ENCODE measurements around the gene FPR2.
"Not testable (repeated sequence)": the region's sequence is repeated elsewhere in the genome, so short reads cannot be mapped to it uniquely, and the experiment has no call there.

Gene FPR2, protein sequence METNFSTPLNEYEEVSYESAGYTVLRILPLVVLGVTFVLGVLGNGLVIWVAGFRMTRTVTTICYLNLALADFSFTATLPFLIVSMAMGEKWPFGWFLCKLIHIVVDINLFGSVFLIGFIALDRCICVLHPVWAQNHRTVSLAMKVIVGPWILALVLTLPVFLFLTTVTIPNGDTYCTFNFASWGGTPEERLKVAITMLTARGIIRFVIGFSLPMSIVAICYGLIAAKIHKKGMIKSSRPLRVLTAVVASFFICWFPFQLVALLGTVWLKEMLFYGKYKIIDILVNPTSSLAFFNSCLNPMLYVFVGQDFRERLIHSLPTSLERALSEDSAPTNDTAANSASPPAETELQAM

GRCh38 chr19:51760697-51761356 lies at the start of gene FPR2:
FPR2 (plus strand) TSS chr19:51761180; CDS start chr19:51768659, 7,479 bp downstream.
- no peak for DNase-seq

GRCh38 chr19:51711702-51712101 lies 49.3 kb upstream of the FPR2 start:
- DNase-seq, result no peak

GRCh38 chr19:51712461-51713081 lies 48.4 kb upstream of the FPR2 start:
- DNase-seq, result no peak

- no peak for DNase-seq
These were observed 47.4 kb upstream of the FPR2 start for GRCh38 chr19:51713319-51714285.

DNA sequence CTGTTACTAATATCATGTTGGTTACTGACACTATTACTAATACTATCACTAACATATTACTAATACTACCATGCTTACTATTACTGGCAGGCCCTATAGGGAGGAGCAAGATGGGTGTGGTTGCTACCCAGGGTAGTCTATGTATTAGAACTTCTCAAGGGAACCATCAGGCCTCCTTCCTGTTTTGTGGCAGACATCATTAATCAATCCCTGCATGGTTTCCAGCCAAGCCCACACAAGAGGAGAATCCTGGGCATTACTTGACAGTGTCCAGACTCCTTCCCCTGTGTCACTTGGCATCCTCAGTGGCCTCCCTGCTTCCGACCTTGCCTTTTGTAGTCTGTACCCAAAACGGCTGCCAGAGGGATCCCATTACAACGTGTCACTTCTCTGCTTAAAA lies 46.1 kb upstream of the FPR2 start:
- no peak for DNase-seq

- DNase-seq, result no peak
These were observed 45.1 kb upstream of the FPR2 start for GRCh38 chr19:51715850-51716249.

GRCh38 chr19:51716925-51717324 lies 44.1 kb upstream of the FPR2 start:
- DNase-seq, result no peak

DNA sequence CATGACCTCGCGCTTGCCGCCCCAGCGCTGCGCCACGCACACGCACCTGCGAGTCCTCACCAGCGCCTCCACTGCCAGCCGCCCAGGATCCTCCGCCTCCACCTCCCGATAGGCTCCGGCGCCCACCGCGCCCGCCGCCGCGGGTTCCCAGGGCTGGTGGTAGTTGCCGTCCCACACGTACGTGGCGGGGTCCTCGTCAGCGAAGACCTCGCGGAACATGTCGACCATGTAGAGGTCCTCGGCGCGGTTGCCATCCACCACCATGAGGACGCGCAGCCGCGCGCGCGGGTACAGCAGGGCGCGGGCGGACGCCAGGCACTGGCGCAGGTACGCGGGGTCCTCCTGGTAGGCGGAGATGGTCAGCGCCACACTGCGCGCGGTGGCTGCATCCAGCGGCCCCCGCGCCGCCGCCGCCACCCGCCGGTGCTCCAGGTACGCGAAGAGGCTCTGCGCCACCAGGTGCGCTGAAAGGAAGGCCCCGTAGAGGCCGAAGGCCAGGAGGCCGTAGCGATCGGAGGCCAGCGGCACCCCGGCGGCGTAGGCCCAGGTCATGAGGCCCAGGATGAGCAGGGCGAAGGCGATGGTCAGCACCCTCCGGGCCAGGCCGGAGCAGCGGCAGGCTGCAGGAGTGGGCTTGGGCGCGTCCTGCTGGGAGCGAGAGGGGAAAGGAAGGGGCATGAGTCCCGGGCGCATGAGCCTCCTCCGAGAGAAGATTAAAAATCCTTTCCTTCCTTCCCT lies 41.6 kb upstream of the FPR2 start:
- no peak for DNase-seq

DNA sequence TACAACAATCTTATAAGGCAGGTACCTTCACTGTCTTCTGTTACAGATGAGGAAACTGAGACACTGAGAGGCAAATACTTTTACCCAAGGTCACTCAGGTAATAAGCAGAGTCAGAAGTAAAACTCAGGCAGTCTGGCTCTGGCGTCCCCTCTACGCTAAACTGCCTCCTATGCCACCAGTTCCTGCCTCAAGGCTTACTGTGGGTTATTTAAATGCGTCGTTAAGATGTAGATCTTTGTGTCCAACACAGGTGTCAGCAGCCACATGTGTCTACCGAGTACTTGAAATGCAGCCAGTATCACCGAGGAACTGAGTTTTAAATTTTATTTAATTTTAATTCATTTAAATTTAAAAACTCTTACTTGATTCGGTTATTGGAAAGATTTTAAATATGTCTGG lies 39.1 kb upstream of the FPR2 start:
- DNase-seq, result no peak

DNA sequence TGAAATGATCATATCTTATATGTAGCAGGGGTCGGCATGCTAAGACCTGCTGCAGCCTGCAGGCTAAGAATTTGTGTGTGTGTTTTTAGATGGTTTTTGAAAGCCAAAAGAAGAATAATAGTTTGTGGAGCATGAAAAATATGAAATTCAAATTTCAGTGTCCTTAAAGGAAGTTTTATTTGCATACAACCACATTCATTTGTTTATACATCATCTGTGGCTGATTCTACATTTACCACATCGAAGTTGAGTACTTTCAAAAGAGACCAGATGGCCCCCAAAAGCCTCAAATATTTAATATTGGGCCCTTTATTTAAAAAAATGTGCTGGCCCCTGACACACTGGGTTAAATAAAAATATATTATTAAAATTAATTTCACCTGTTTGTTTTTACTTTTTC lies 38.5 kb upstream of the FPR2 start:
- DNase-seq, result no peak

- no peak for DNase-seq
These were observed 36.4 kb upstream of the FPR2 start for GRCh38 chr19:51724543-51724942.

GRCh38 chr19:51726049-51726448 lies 34.9 kb upstream of the FPR2 start:
- DNase-seq, result no peak

DNA sequence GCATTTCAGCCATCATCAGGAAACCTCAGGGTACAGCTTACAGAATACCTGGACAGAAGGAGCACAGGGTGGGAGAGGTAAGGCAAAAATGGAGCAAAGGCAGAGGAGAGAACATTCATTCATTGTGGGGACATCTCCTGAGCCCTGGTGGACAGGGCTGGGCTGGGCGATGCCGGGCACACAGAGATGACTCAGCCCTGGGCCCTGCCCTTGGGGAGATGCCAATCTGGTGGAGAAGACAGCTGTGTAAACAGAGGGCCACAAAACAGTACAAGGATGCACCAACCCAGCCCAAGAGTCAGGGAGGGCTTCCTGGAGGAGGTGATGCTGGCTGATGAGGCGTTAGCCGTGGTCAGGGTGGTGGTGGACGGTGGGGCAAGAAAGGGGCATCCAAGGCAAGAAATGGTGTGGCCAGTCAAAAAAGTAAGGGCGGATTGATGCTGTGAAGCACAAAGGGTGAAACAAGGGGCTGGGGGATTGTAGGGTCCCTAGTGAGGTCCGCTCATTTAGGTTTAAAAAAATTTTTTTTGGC lies 33.6 kb upstream of the FPR2 start:
- DNase-seq, result no peak

DNA sequence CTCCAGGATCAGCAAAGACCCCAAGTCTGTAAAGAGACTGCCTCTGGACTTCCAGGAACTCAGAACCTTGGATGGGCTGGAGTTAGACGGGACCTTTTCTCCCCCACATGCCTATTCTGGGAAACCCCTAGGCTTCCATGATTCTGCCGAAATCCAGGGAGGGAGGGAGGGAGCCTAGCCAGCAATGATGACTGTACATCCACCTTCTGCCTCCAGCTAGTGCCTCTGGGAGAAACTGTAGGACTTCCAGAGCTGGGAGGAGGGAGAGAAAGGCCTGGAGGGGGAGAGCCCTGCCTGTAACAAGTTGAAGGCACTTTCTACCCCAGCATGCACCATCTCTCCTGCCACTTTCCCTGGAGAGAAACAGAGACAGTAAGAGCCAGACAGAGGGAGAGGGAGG lies 31.2 kb upstream of the FPR2 start:
- DNase-seq, result no peak

GRCh38 chr19:51733742-51734522 lies 27.0 kb upstream of the FPR2 start:
- no peak for DNase-seq

DNA sequence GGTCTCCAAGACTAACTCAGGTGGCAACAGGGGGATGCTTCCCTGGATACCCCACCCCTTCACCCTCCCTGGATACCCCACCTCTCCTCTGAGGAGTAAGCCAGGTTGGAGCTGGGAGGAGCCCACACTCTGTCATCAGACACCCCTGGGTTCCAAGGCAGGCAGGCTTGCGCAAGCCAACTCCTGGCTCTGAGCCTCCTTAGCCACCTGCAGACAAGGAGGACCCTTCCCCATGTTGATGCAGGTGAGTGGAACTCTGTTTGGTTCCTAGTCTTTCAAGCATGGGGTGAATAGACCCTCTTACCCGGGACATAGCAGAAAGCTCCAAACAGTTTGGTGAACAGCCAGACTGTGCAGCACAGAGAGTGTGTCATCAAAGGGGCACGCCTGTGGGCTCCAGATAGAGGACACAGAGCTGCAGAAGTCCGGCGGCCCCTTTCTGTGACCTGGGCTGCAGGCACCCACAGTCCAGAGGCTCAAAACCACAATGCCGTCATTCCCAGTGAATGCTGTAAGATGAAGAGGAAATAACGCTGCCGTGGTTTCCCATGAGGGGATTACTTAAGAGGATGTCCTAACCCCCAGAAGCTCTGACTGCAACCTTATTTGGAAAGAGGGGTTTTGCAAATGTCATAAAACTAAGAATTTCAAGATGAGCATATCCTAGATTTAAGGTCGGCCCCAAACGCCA lies 25.1 kb upstream of the FPR2 start:
- DNase-seq, result no peak

DNA sequence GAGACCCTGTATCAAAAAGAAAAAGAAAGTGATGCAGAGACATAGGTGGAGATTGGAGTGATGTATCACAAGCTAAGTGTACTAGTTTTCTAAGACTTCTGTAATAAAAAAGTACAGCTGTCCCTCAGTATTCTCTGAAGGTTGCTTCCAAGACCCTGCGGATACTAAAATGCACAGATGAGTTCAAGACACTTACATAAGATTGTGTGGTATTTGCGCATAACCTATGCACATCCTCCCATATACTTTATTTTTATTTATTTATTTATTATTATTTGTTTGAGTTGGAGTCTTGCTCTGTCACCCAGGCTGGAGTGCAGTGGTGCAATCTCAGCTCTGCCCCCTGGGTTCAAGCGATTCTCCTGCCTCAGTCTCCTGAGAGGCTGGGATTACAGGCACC lies 23.6 kb upstream of the FPR2 start:
- DNase-seq, result no peak

DNA sequence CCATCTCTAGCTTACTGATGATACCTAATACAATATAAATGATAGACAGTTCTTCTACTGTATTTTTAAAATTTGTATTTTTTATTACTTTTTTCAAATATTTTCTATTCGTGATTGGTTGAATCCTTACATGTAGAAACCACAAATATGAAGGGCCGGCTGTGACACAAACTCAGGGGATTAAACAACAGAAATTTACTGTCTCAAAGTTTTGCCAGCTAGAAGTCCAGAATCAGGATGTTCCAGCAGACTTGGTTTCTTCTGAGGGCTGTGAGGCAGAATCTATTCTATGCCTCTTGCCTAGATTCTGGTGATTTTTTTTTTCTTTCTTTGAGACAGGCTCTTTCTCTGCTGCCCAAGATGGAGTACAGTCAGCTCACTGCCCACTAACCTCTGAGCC lies 23.1 kb upstream of the FPR2 start:
- DNase-seq, result no peak

DNA sequence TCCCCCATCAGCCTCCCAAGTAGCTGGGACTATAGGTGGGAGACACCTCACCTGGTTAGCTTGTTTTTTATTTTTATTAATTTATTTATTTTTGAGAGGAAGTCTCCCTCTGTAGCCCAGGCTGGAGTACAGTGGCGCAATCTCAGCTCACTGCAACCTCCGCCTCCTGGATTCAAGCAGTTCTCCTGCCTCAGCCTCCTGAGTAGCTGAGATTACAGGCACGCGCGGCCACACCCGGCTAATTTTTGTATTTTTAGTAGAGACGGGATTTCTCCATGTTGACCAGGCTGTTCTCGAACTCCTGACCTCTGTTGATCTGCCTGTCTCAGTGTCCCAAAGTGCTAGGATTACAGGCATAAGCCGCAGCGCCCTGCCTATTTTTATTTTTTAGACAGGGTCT lies 22.5 kb upstream of the FPR2 start:
- not testable (repeated sequence) for DNase-seq

DNA sequence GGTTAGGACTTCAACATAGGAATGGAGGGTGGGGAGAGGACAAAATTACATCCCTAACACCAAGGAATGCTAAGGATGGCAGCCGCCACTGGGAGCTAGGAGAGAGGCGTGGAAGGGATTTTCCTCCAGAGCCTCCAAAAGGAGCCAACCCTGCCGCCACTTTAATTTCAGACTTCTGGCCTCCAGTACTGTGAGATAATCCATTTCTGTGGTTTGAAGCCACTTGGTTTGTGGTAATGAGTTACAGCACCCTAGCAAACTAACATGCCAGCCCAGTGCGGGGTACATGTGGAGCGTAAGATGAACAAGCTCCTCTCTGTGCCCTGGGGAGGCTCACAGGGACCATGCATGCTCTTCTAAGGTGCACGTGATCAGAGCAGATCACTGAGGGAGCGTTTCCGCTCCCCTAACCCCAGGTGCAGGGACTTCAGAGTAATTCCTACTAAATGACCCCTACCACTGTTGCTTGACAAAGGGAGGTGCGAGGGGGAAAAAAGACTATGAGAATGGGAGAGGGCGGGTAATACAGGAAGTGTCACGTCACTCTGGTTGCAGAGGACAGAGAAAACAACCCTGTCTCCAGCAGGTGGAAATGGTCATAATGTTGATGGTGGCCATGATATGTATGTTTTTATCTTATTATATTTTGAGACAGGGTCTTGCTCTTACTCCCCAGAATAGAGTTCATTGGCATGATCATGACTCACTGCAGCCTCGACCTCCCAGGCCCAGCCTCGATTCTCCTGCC lies 21.3 kb upstream of the FPR2 start:
- DNase-seq, result no peak
